Spleen (tissue), 11 donors: ENCODE results near the gene KRTAP10-8. TPM values are rescaled to one million over a fixed set of nuclear protein-coding genes. Genes with fewer than 3 reads are reported as not detected.

Experiments
- DNase-seq: peaks from one replicate; pipeline ENCODE4 v3.0.0-alpha.2; 2020
- H3K27ac ChIP-seq, 8 donors: fragments of 200-600 bp; sonication (generic) in 7 of 8; 1 replicate in 4 of 8; 2 replicates in 4 of 8; pipeline versions ENCODE4 v1.5.0 to v1.8.0; 2016 to 2021; ENCODE audit warnings: inconsistent platforms in 4 of 8, mild to moderate bottlenecking in 4 of 8, moderate library complexity in 1 of 8
- H3K27me3 ChIP-seq, 7 donors: fragments of 200-600 bp; sonication (generic) in 6 of 7; replicated peaks in 1 of 7; 1 replicate in 4 of 7; 2 replicates in 3 of 7; pipeline versions ENCODE4 v1.5.0 to v1.8.0; 2016 to 2021; ENCODE audit warnings: inconsistent platforms in 3 of 7, mild to moderate bottlenecking in 1 of 7
- H3K36me3 ChIP-seq, 6 donors: fragments of 200-600 bp; sonication (generic) in 5 of 6; 1 replicate in 4 of 6; 2 replicates in 2 of 6; pipeline versions ENCODE4 v1.5.0 to v1.8.0; 2016 to 2021; ENCODE audit warnings: inconsistent platforms in 2 of 6
- H3K4me1 ChIP-seq, 6 donors: fragments of 200-600 bp; sonication (generic) in 5 of 6; 1 replicate in 3 of 6; 2 replicates in 3 of 6; pipeline versions ENCODE4 v1.5.0 to v1.8.0; 2016 to 2021; ENCODE audit warnings: inconsistent platforms in 3 of 6
- H3K4me3 ChIP-seq, 8 donors: fragments of 200-600 bp; sonication (generic) in 7 of 8; 1 replicate in 4 of 8; 2 replicates in 4 of 8; pipeline versions ENCODE4 v1.5.0 to v1.8.0; 2016 to 2021; ENCODE audit warnings: inconsistent platforms in 4 of 8, mild to moderate bottlenecking in 4 of 8, moderate library complexity in 2 of 8
- H3K9me3 ChIP-seq, 8 donors: fragments of 200-600 bp; sonication (generic) in 7 of 8; 1 replicate in 4 of 8; 2 replicates in 4 of 8; pipeline versions ENCODE4 v1.5.0 to v1.8.0; 2016 to 2021; ENCODE audit warnings: inconsistent platforms in 4 of 8
- POLR2A ChIP-seq, 3 donors: fragments of 450-650 bp; IDR thresholded peaks; one replicate each; pipeline ENCODE4 v1.5.1; 2017; ENCODE audit warnings: antibody characterized with exemption in 3 of 3, mild to moderate bottlenecking in 1 of 3
- POLR2AphosphoS5 ChIP-seq, 3 donors: sonication (generic); formaldehyde crosslinking; IDR thresholded peaks; one replicate each; pipeline ENCODE4 v1.5.1; 2017; ENCODE audit warnings: antibody characterized with exemption in 3 of 3
- WGBS, 5 donors: extraction: QIAGEN DNeasy Blood & Tissue Kit in 3 of 5; methylation state at CpG; one replicate each; pipeline versions ENCODE4 v1.1.5 to v1.1.7; 2013 to 2018; 5-methylcytosine and 5-hydroxymethylcytosine counted together
- intact Hi-C: fragments of 100-400 bp; cut with DNase I; formaldehyde crosslinking; loops from one replicate; pipeline ENCODE4 v1.15.0; 2023; ENCODE audit warnings: low total_unique reads
- polyA plus RNA-seq, 3 donors: library from polyadenylated mRNA; stranded (reverse); fragments of 200-250 nt; gene quantifications; one replicate each; pipeline ENCODE4 v1.2.1, GENCODE V29; 2013
- total RNA-seq, 7 donors: library from RNA; depleted of rRNA in 3 of 7; stranded (reverse); fragments of >200 nt in 3 of 7; fragmentation: NEBNext Ultra II Directional in 4 of 7; extraction: Animal tissue kit (Norgen Biotek cat#: 25700) in 4 of 7; gene quantifications; one replicate each; pipeline versions ENCODE4 v1.1.0 to v1.2.1, GENCODE V29; 2016 to 2021
- TF ChIP-seq, protein P1 (sequence below), 11 experiments: fragments of 200-600 bp in 7 of 11; fragments of 450-650 bp in 4 of 11; sonication (generic) in 4 of 11; IDR thresholded peaks in 8 of 11; conservative IDR thresholded peaks in 3 of 11; 1 replicate in 7 of 11; 2 replicates in 4 of 11; pipeline versions ENCODE4 v1.4.0 to v1.8.0; 2016 to 2021; ENCODE audit warnings: antibody characterized with exemption in 11 of 11, inconsistent platforms in 4 of 11, mild to moderate bottlenecking in 1 of 11
- donor health status: healthy with polysubstance abuse.
- donor health status: DM: no; HTN: no; CAD: no; lungs with moderate emphysema.
- donor health status: DM: no; HTN: no; CAD: no.
- donor health status: Bipolar disorder and iron deficiency.
- donor health status: healthy.
- donor health status: DM: no; HTN: no; CAD: no.
- donor health status: DM: yes; HTN: yes; CAD: no.

Gene KRTAP10-8
- total and polyA plus RNA-seq, 10 donors, result not detected

DNA sequence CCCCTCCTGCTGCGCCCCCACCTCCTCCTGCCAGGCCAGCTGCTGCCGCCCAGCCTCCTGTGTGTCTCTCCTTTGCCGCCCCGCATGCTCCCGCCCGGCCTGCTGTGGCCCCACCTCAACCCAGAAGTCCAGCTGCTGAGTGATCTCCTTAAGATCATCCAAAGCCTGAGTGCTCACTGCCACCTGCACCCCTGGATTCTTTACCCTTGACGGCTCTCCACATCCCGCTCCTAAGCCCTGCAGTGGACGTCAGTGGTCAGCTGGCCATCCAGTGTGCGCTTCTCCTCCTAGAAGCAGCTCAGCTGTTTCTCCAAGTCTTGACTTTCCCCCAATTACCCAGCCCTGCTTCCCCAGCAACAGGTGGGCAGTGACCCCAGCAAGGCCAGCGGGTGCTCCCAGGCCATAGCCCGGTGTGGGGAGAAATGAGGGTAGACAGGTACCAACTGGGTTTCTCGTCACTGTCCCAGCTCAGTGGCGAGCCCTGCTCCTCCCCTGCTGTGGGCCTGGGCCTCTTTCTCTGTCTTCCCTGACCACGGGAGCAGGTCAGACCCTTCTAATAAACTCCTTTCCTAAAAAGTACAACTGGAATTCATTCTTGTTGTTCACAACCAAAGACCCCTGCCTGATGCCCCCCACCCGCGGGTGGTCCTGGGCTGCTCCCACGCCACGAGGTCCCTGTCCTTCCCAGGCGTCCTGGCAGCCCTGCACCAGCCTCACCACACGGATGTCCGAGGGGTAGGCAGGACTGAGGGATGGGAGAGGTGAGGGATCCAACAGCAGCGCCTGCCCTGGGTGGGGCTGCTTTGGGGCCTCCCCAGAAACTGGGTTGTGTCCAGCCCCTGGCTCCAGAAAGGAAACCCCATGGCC lies 10.1 kb upstream of the KRTAP10-8 start:
- intact Hi-C loops, result loop anchor here (5.0 kb wide), 1 partner anchor 130 kb away; no protein-coding TSS in a partner anchor
- DNase-seq, result no peak
- no peaks in the 10 kb centered on the region for H3K36me3 ChIP-seq
- H3K9me3 ChIP-seq, result peaks cover 0 to 23% (median 4%) of the 10 kb centered on the region in 8 donors
- no peak overlapping the region for H3K4me3 ChIP-seq
- H3K4me1 ChIP-seq, result no peaks in the 10 kb centered on the region
- H3K27me3 ChIP-seq, result peaks cover 0 to 46% (median 21%) of the 10 kb centered on the region in 7 donors
- no peak overlapping the region for H3K27ac ChIP-seq
- WGBS, 5 donors, result 73 to 83% (median 79%) methylated on average over 22 to 23 of the region's 23 CpGs
- TF ChIP-seq POLR2AphosphoS5 (IDR thresholded peaks at IDR 0.05), result no peak
- no peak for TF ChIP-seq POLR2A (IDR thresholded peaks at IDR 0.05)
- TF ChIP-seq, protein P1, sequence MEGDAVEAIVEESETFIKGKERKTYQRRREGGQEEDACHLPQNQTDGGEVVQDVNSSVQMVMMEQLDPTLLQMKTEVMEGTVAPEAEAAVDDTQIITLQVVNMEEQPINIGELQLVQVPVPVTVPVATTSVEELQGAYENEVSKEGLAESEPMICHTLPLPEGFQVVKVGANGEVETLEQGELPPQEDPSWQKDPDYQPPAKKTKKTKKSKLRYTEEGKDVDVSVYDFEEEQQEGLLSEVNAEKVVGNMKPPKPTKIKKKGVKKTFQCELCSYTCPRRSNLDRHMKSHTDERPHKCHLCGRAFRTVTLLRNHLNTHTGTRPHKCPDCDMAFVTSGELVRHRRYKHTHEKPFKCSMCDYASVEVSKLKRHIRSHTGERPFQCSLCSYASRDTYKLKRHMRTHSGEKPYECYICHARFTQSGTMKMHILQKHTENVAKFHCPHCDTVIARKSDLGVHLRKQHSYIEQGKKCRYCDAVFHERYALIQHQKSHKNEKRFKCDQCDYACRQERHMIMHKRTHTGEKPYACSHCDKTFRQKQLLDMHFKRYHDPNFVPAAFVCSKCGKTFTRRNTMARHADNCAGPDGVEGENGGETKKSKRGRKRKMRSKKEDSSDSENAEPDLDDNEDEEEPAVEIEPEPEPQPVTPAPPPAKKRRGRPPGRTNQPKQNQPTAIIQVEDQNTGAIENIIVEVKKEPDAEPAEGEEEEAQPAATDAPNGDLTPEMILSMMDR (IDR thresholded peaks at IDR 0.05 in 8 of 11, conservative IDR thresholded peaks at IDR 0.05 in 3 of 11), result no peak

DNA sequence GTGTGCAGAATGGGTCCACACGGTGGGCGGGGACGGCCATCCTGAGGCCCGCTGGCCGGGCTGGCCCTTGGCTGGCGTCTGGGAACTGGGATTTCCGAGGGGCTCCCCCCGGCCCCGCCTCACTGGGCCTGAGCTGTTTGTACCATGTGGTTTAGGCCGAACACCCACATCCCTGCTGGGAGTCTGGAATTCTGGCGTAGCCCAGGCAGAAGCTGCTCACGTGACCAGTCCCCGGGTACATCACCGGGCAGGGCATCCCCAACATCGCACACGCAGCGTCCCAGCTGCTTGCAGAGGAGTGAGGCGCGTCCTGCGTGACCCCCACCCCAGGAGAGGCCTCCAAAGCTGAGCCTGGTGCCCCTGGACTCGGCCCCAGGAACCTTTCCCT lies 9.4 kb upstream of the KRTAP10-8 start:
- Histone ChIP-seq H3K4me3 (no peak overlapping the region), H3K9me3 (peaks cover 0 to 23% (median 4%) of the 10 kb centered on the region in 8 donors), H3K36me3 (no peaks in the 10 kb centered on the region), H3K4me1 (no peaks in the 10 kb centered on the region), H3K27ac (no peak overlapping the region), H3K27me3 (peaks cover 0 to 46% (median 21%) of the 10 kb centered on the region in 7 donors)
- no peak for TF ChIP-seq POLR2A (IDR thresholded peaks at IDR 0.05)
- no peak for TF ChIP-seq POLR2AphosphoS5 (IDR thresholded peaks at IDR 0.05)
- TF ChIP-seq, protein P1 (IDR thresholded peaks at IDR 0.05 in 8 of 11, conservative IDR thresholded peaks at IDR 0.05 in 3 of 11), result no peak
- intact Hi-C loops, result loop anchor here (5.0 kb wide), 1 partner anchor 130 kb away; no protein-coding TSS in a partner anchor
- WGBS, 5 donors, result 79 to 100% (median 85%) methylated on average over 1 to 20 of the region's 21 CpGs
- no peak for DNase-seq

DNA sequence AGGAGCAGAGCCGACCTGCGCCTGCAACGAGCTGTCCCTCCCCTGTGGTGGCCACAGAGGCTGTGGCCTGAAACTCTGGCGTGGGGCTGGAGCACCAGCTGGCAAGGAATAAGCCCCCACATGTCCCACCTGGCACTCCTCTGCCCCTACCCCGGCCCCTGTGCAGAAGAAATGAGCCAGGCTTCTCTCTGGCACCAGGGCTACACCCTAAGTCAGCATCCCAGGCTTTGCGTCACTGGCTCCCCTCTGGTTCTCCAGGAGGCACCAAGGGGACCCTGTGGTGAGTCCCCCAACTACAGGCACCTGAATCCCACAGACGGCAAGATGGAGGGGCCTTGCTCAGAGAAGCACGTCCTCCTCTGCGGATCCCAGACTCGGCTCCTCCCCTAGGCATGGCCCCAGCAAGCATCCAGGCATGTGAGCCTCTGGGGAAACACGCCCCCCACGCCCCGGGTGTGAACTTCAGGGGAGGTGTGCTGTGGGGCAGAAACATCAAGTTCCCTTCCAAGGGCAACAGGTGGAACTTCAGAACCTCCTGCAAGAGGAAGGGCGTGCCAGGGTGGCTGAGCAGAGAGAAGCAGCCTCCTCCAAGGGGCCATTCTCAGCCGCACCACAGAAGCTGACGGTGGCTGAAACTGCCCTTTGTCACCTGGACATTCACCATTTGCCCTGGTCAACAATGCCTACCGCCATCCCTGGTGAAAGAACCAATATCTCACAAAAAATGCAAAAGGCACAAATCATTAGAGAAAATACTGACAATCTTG lies 8.6 kb upstream of the KRTAP10-8 start:
- TF ChIP-seq POLR2AphosphoS5 (IDR thresholded peaks at IDR 0.05), result no peak
- TF ChIP-seq, protein P1 (IDR thresholded peaks at IDR 0.05 in 8 of 11, conservative IDR thresholded peaks at IDR 0.05 in 3 of 11), result no peak
- no peak for TF ChIP-seq POLR2A (IDR thresholded peaks at IDR 0.05)
- DNase-seq, result no peak
- Histone ChIP-seq H3K27ac (no peak overlapping the region), H3K27me3 (peaks cover 0 to 42% (median 21%) of the 10 kb centered on the region in 7 donors), H3K4me3 (no peak overlapping the region), H3K4me1 (no peaks in the 10 kb centered on the region), H3K36me3 (no peaks in the 10 kb centered on the region), H3K9me3 (peaks cover 0 to 23% (median 4%) of the 10 kb centered on the region in 8 donors)
- intact Hi-C loops, result loop anchor here (5.0 kb wide), 1 partner anchor 129 kb away; no protein-coding TSS in a partner anchor
- 53 to 67% (median 56%) methylated on average over 17 of the region's 17 CpGs for WGBS, 5 donors
